Left kidney (tissue), 2 donors: ENCODE results near the gene IL17B. TPM values are rescaled to one million over a fixed set of nuclear protein-coding genes. Genes with fewer than 3 reads are reported as not detected.

Experiments used
- DNase-seq: peaks from one replicate; pipeline ENCODE4 v3.0.0-alpha.2; 2013
- polyA plus RNA-seq: library from polyadenylated mRNA; unstranded; fragments of 120-200 nt; gene quantifications from one replicate; pipeline ENCODE4 v1.2.1, GENCODE V29; 2013; ENCODE audit not compliant: insufficient read length

IL17B gene
- polyA plus RNA-seq, 1 donor: 1.4 TPM

GRCh38 chr5:149415066-149415967 is 36.2 kb upstream of the IL17B start:
- no peak for DNase-seq

DNA sequence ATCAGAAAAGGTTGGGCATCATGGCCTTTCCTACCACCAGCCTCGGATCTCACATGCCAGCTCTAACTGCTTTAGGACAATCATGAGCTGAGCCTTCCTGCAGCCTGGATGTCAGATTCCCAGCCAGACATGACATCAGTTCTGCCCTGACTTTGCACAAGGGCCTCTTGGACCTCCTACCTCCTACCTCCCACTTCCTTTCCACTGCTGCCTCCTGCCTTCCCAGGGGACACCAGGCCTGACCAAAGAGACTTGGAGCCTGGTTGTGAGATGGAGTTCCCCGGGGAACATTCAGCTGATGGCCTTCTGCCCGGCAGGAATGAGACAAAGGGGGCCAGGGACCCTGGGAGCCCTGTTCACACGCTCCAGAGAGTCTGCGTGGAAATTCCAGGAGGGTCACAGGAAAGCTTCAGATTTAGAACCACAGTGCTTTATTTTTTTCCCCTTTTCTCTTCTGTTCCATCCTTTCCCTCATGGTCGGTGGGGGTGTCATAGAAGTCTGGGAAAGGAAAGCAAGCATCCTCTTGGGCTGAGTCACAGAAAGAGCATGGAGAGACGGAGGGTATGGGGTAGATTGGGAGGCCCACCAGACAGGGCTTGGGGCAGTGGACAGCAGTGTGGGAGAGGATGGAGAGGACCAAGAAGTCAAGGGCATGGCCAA is 35.4 kb upstream of the IL17B start:
- DNase-seq: no peak

- no peak for DNase-seq
Measured at GRCh38 chr5:149413477-149414210, 34.6 kb upstream of the IL17B start.

DNA sequence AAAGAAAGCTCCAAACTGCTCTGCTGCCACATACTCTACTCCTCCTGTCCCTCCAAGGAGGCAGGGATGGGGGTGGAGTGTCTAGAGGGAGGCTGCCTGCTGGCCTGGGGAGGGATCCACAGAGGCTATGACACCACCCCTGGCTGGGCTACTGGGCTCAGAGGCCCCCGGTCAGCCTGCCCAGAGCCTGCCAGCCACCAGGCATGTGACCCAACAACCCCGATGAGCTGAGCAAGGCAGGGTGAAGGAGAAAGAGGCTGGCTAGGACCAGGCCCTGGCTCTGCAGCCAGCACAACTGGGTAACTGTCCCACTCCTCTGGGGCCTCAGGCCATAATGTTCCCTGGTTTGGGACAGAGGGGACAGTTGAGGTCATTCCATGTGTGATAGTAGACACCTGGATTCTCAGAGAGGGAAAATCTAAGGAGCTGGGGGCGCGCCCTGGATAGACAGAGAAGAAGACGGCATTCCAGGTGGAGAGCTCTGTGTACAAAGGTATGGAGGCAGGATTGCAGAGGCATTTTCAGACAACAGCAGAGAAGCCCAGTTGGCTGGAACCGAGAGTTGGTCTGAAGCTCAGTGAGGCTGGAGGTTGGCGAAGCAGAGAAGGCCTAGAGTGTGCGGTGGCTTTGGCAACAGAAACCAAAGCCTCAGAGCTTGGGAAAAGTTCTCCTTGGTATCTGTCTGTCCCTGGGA is 33.8 kb upstream of the IL17B start:
- DNase-seq: no peak

- no peak for DNase-seq
Measured at GRCh38 chr5:149411738-149412519, 32.8 kb upstream of the IL17B start.

- no peak for DNase-seq
Measured at GRCh38 chr5:149410721-149411432, 31.8 kb upstream of the IL17B start.

GRCh38 chr5:149410071-149410470 is 31.0 kb upstream of the IL17B start:
- no peak for DNase-seq

GRCh38 chr5:149409268-149409948 is 30.3 kb upstream of the IL17B start:
- DNase-seq: no peak

- DNase-seq: no peak
Measured at GRCh38 chr5:149408252-149409099, 29.4 kb upstream of the IL17B start.

- no peak for DNase-seq
Measured at GRCh38 chr5:149407323-149408251, 28.5 kb upstream of the IL17B start.

GRCh38 chr5:149406979-149407306 is 27.9 kb upstream of the IL17B start:
- no peak for DNase-seq

DNA sequence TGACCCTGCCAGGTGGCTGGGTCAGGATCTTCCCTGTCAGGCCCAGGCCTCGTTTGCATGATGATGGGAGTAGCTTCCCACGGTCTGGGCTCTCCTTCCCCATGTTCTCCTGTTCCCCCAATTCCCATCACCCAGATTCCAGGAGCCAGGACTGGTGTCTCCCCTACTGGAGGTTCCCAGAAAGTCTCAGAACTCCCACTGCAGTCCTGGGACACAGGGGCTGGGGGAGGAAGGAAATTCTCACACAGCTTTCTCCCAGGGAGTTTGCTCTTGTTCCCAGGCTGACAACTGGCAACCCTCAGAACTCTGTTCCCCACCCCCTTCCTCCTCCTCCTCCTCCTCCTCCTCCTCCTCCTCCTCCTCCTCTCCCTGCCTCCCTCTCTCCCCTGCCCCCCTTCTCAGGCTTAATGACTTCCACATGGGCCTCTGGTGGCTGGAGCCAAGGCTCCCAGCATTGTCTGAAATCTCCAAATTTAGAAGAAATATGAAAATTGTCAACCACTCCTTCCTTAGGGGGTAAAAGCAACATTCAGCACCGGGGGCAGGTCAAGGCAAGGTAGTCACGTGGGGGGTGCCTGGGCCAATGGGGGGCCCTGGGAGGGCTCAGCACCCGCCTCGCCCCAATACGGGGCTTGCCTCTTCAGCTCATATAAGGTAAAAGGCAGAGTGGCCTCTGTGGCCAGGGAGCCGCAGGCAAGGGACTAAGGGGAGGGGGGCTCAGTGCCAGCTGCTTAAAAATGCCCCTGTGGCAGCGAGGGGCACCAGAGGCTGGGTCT is 27.3 kb upstream of the IL17B start:
- peak; percentile 67 for DNase-seq

- DNase-seq: no peak
Measured at GRCh38 chr5:149405550-149406202, 26.6 kb upstream of the IL17B start.

DNA sequence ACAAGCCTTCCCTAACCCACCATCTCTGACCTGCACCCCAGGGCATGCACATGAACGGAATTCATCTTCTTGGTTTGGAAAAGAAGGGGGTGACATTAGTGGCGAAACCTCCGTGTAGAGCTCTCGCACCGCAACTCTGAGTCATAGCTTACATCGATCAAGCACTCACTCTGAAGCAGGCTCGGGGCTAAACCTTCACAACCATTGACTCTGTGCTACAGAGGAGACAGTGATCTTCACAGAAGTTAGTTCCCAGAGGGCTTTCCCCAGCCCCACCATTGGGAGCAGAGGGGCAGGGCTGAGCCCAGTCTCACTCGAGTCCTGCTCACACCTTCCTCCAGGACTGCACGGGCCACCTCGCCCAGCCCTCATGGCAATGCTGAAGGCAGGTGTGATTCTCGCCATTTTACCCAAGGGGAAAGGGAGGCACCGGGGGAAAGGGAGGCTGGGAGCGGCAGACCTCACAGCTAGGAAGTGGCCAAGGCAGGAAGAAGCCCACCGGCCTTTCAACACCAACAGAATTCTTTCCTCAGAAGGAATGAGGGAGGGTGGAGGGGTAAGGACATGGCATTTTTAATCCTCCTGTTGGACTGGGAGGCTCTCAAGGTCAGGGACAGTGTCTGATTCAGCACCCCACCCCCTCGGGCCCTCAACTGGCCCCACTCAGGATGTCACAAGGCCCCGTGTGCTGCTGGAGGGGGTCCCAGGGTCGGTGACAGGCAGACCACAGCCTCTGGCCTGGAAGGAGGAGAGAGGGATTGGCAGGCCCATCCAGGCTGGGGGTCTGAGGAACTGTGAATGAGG is 25.9 kb upstream of the IL17B start:
- no peak for DNase-seq

GRCh38 chr5:149403923-149404745 is 25.0 kb upstream of the IL17B start:
- DNase-seq: no peak
